ENCODE measurements around the gene NRF1.
"Not testable (repeated sequence)": the region's sequence is repeated elsewhere in the genome, so short reads cannot be mapped to it uniquely, and the experiment has no call there.

- TF ChIP-seq POLR2A (IDR thresholded peaks at IDR 0.05); CTCF (IDR thresholded peaks at IDR 0.05 in 8 of 11, conservative IDR thresholded peaks at IDR 0.05 in 3 of 11); POLR2AphosphoS5 (IDR thresholded peaks at IDR 0.05): not testable (repeated sequence)
These were observed 182.9 kb downstream of the NRF1 start for GRCh38 chr7:129794461-129794860.
